GM10266 (cell line): ENCODE data around the gene SPRYD3.

ENCODE experiments used
- DNase-seq: peaks from one replicate; pipeline ENCODE4 v3.0.0; 2012; ENCODE audit errors: extremely low spot score
- CTCF ChIP-seq: IDR thresholded peaks from 2 replicates; pipeline ENCODE4 v1.5.1; 2012; ENCODE audit warnings: mild to moderate bottlenecking, low read depth; ENCODE audit not compliant: control insufficient read depth, insufficient read depth; ENCODE audit errors: missing control alignments

SPRYD3 gene

GRCh38 chr12:53105712-53106439 is 26.7 kb upstream of the SPRYD3 start:
- no peak for TF ChIP-seq CTCF
- DNase-seq = no peak

GRCh38 chr12:53105256-53105655 is 26.1 kb upstream of the SPRYD3 start:
- TF ChIP-seq CTCF = no peak
- no peak for DNase-seq

GRCh38 chr12:53103860-53104305 is 24.7 kb upstream of the SPRYD3 start:
- TF ChIP-seq CTCF = no peak

GRCh38 chr12:53102883-53103807 is 24.0 kb upstream of the SPRYD3 start, which contains the start of gene SOAT2:
Gene SOAT2 (plus strand): TSS chr12:53103486. CDS start chr12:53103578, 92 bp downstream.
- no peak for DNase-seq
- no peak for TF ChIP-seq CTCF

More at GRCh38 chr12:53103860-53104305, 24.7 kb upstream of the SPRYD3 start:
- no peak for DNase-seq

GRCh38 chr12:53101931-53102781 is 23.0 kb upstream of the SPRYD3 start:
- DNase-seq = no peak
- no peak for TF ChIP-seq CTCF

GRCh38 chr12:53101266-53101665 is 22.1 kb upstream of the SPRYD3 start:
- DNase-seq = no peak
- no peak for TF ChIP-seq CTCF
